Smooth muscle cell of the umbilical artery (primary cell): Measurements from ENCODE around the gene FSCB. TPM values are rescaled to one million over a fixed set of nuclear protein-coding genes. Genes with fewer than 3 reads are reported as not detected.

Experiments used
- total RNA-seq: library from RNA; depleted of rRNA; stranded (reverse); fragments of >200 nt; gene quantifications from 2 replicates; pipeline ENCODE4 v1.2.3, GENCODE V29; 2014

FSCB gene, protein sequence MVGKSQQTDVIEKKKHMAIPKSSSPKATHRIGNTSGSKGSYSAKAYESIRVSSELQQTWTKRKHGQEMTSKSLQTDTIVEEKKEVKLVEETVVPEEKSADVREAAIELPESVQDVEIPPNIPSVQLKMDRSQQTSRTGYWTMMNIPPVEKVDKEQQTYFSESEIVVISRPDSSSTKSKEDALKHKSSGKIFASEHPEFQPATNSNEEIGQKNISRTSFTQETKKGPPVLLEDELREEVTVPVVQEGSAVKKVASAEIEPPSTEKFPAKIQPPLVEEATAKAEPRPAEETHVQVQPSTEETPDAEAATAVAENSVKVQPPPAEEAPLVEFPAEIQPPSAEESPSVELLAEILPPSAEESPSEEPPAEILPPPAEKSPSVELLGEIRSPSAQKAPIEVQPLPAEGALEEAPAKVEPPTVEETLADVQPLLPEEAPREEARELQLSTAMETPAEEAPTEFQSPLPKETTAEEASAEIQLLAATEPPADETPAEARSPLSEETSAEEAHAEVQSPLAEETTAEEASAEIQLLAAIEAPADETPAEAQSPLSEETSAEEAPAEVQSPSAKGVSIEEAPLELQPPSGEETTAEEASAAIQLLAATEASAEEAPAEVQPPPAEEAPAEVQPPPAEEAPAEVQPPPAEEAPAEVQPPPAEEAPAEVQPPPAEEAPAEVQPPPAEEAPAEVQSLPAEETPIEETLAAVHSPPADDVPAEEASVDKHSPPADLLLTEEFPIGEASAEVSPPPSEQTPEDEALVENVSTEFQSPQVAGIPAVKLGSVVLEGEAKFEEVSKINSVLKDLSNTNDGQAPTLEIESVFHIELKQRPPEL
- under 0.01 and 0.14 TPM in 2 replicates for total RNA-seq

DNA sequence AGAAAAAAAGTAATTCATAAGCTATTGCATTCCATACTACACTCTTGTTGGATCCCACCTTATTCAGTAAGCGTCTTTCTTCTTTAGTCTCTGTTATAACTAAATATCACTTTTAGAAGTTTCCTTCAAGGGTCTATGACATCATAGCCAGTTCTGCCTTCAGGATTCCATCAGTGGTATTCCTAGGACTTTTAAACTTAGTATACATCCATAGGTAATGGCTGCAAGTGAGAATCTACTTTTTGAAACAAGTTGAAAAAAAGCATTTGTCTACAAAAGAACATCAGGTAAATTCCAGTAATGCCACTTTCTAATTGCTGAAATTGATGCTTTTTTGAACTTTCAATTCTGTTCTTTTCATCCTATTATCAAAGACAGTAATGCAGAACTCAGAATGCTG is at the start of gene FSCB:
TSS of gene FSCB (minus strand) at position 101 of the 400 bp plus-strand sequence. CDS start 296 bp downstream, outside the sequence.

